ENCODE measurements around the gene FOXP1. TPM values are rescaled to one million over a fixed set of nuclear protein-coding genes. Genes with fewer than 3 reads are reported as not detected.

The FOXP1 gene
- polyA plus RNA-seq, 1 donor (not counting 4 experiments of a cell fraction or from before 2014, with no cell fraction given): 14.6 TPM

GRCh38 chr3:71564361-71564760 lies 19.2 kb downstream of the FOXP1 start:
- dilution Hi-C loops (cut with MboI; ENCODE audit: extremely low pct_ligation_motif_present, low sequenced_read_pairs): no loop called here
- peak; percentile 83 for FAIRE-seq
- H3K79me2 ChIP-seq (ENCODE audit: control insufficient read depth, insufficient read depth, low read length): no peaks in the 10 kb centered on the region

GRCh38 chr3:71563827-71564226 lies 19.7 kb downstream of the FOXP1 start:
- H3K27me3 ChIP-seq (ENCODE audit: control insufficient read depth, extremely low read depth, insufficient read depth, low read length): no peaks in the 10 kb centered on the region
- no peaks in the 10 kb centered on the region for H4K20me1 ChIP-seq (ENCODE audit: control insufficient read depth, extremely low read depth, insufficient read depth, low read length)
- H3K9me1 ChIP-seq (ENCODE audit: control insufficient read depth, extremely low read depth, insufficient read depth, low read length): no peaks in the 10 kb centered on the region
- dilution Hi-C loops (cut with MboI; ENCODE audit: extremely low pct_ligation_motif_present, low sequenced_read_pairs): no loop called here
- no peaks in the 10 kb centered on the region for H3K36me3 ChIP-seq (ENCODE audit: control insufficient read depth in 2 of 2, extremely low read depth in 1 of 2, insufficient read depth in 2 of 2, low read length in 2 of 2)
- no peak overlapping the region for H3K9ac ChIP-seq (ENCODE audit: control insufficient read depth, extremely low read depth, insufficient read depth, low read length)
- TF ChIP-seq CTCF (optimal IDR thresholded peaks at IDR 0.05 in 1 of 3, IDR thresholded peaks at IDR 0.05 in 1 of 3, conservative IDR thresholded peaks at IDR 0.05 in 1 of 3; ENCODE audit: extremely low read depth in 1 of 3, insufficient read depth in 2 of 3, low read length in 3 of 3) (no peak), EZH2 (IDR thresholded peaks at IDR 0.05; ENCODE audit: low read length) (no peak)
- no peaks in the 10 kb centered on the region for H3K79me2 ChIP-seq (ENCODE audit: control insufficient read depth, insufficient read depth, low read length)
- no peak overlapping the region for H2AFZ ChIP-seq (ENCODE audit: control insufficient read depth, low read length)
- FAIRE-seq (peak; percentile 87), DNase-seq (ENCODE audit: low read depth, low spot score) (no peak)
- H3K9me3 ChIP-seq (ENCODE audit: control insufficient read depth, low read depth, low read length): peaks cover 1% of the 10 kb centered on the region
- H3K4me1 ChIP-seq (ENCODE audit: control insufficient read depth, extremely low read depth, insufficient read depth, low read length): peaks cover 20% of the 10 kb centered on the region
- no peak overlapping the region for H3K27ac ChIP-seq (ENCODE audit: control insufficient read depth, insufficient read depth, low read length)
- no peak overlapping the region for H3K4me3 ChIP-seq (ENCODE audit: control insufficient read depth in 2 of 3, extremely low read depth in 1 of 3, insufficient read depth in 2 of 3, low read depth in 1 of 3, low read length in 3 of 3)
- H3K4me2 ChIP-seq (ENCODE audit: control insufficient read depth, extremely low read depth, insufficient read depth, low read depth, low read length): peak overlapping the region; percentile 29

More at GRCh38 chr3:71564361-71564760, 19.2 kb downstream of the FOXP1 start:
- no peaks in the 10 kb centered on the region for H3K36me3 ChIP-seq (ENCODE audit: control insufficient read depth in 2 of 2, extremely low read depth in 1 of 2, insufficient read depth in 2 of 2, low read length in 2 of 2)
- H2AFZ ChIP-seq (ENCODE audit: control insufficient read depth, low read length): no peak overlapping the region
- no peaks in the 10 kb centered on the region for H4K20me1 ChIP-seq (ENCODE audit: control insufficient read depth, extremely low read depth, insufficient read depth, low read length)
- H3K27me3 ChIP-seq (ENCODE audit: control insufficient read depth, extremely low read depth, insufficient read depth, low read length): no peaks in the 10 kb centered on the region
- no peak overlapping the region for H3K27ac ChIP-seq (ENCODE audit: control insufficient read depth, insufficient read depth, low read length)
- H3K4me3 ChIP-seq (ENCODE audit: control insufficient read depth in 2 of 3, extremely low read depth in 1 of 3, insufficient read depth in 2 of 3, low read depth in 1 of 3, low read length in 3 of 3): no peak overlapping the region
- no peak overlapping the region for H3K9ac ChIP-seq (ENCODE audit: control insufficient read depth, extremely low read depth, insufficient read depth, low read length)
- no peak for TF ChIP-seq CTCF (optimal IDR thresholded peaks at IDR 0.05 in 1 of 3, IDR thresholded peaks at IDR 0.05 in 1 of 3, conservative IDR thresholded peaks at IDR 0.05 in 1 of 3; ENCODE audit: extremely low read depth in 1 of 3, insufficient read depth in 2 of 3, low read length in 3 of 3)
- no peak for TF ChIP-seq EZH2 (IDR thresholded peaks at IDR 0.05; ENCODE audit: low read length)
- peaks cover 20% of the 10 kb centered on the region for H3K4me1 ChIP-seq (ENCODE audit: control insufficient read depth, extremely low read depth, insufficient read depth, low read length)
- H3K4me2 ChIP-seq (ENCODE audit: control insufficient read depth, extremely low read depth, insufficient read depth, low read depth, low read length): peak overlapping the region; percentile 29
- no peak for DNase-seq (ENCODE audit: low read depth, low spot score)
- H3K9me3 ChIP-seq (ENCODE audit: control insufficient read depth, low read depth, low read length): peaks cover 1% of the 10 kb centered on the region
- H3K9me1 ChIP-seq (ENCODE audit: control insufficient read depth, extremely low read depth, insufficient read depth, low read length): no peaks in the 10 kb centered on the region

Measured in keratinocyte (primary cell).